HFFc6 (cell line): ENCODE data around the gene STXBP1. TPM values are rescaled to one million over a fixed set of nuclear protein-coding genes. Genes with fewer than 3 reads are reported as not detected.
A peak's percentile ranks its signal among the peaks of the same experiment; 100 is the strongest.

Experiments
- DNase-seq: peaks from one replicate; pipeline ENCODE4 v3.0.0-alpha.2; 2018
- H3K27ac Mint-ChIP-seq: 2 replicates; pipeline ENCODE4 v1.8.0; 2020; ENCODE audit warnings: mild to moderate bottlenecking, mixed read lengths
- H3K27me3 Mint-ChIP-seq: 2 replicates; pipeline ENCODE4 v1.8.0; 2021; ENCODE audit warnings: mild to moderate bottlenecking, moderate library complexity, mixed read lengths; ENCODE audit not compliant: insufficient read depth
- H3K36me3 Mint-ChIP-seq: 2 replicates; pipeline ENCODE4 v1.8.0; 2021; ENCODE audit warnings: low read depth, mixed read lengths
- H3K4me1 Mint-ChIP-seq: 2 replicates; pipeline ENCODE4 v1.8.0; 2020; ENCODE audit warnings: low read depth, mixed read lengths
- H3K4me3 Mint-ChIP-seq: 2 replicates; pipeline ENCODE4 v1.8.0; 2020; ENCODE audit warnings: mild to moderate bottlenecking, moderate library complexity, mixed read lengths
- H3K9me3 Mint-ChIP-seq: 2 replicates; pipeline ENCODE4 v1.8.0; 2020; ENCODE audit warnings: mild to moderate bottlenecking, mixed read lengths
- long read RNA-seq: library from polyadenylated mRNA; unstranded; transcript quantifications from one replicate; pipeline ENCODE4 v2.0.0, GENCODE V29; 2019
- total RNA-seq, 6 experiments: library from RNA; stranded (reverse); fragmentation: NEBNext Ultra II Directional; extraction: Animal tissue kit (Norgen Biotek cat#: 25700); gene quantifications; 2 replicates in 1 of 6; 3 replicates in 5 of 6; pipeline ENCODE4 v1.2.3, GENCODE V29; 2021
- TF ChIP-seq, protein P1 (sequence below): fragments of 200-600 bp; sonication (generic); IDR thresholded peaks from 2 replicates; pipeline ENCODE4 v1.5.0; 2021; ENCODE audit warnings: antibody characterized with exemption, mild to moderate bottlenecking

Gene STXBP1
- total RNA-seq: 10 to 100 TPM; 61.9 to 90.7 (median 73.6) TPM
- long read RNA-seq, transcript STXBP1-201 (19 exons, 3,765 nt): major isoform, 14 of 25 reads
- long read RNA-seq, partial matches to known transcripts: 4 of 25 reads
- long read RNA-seq, other reads (novel, unspliced or antisense): 4 of 25 reads

DNA sequence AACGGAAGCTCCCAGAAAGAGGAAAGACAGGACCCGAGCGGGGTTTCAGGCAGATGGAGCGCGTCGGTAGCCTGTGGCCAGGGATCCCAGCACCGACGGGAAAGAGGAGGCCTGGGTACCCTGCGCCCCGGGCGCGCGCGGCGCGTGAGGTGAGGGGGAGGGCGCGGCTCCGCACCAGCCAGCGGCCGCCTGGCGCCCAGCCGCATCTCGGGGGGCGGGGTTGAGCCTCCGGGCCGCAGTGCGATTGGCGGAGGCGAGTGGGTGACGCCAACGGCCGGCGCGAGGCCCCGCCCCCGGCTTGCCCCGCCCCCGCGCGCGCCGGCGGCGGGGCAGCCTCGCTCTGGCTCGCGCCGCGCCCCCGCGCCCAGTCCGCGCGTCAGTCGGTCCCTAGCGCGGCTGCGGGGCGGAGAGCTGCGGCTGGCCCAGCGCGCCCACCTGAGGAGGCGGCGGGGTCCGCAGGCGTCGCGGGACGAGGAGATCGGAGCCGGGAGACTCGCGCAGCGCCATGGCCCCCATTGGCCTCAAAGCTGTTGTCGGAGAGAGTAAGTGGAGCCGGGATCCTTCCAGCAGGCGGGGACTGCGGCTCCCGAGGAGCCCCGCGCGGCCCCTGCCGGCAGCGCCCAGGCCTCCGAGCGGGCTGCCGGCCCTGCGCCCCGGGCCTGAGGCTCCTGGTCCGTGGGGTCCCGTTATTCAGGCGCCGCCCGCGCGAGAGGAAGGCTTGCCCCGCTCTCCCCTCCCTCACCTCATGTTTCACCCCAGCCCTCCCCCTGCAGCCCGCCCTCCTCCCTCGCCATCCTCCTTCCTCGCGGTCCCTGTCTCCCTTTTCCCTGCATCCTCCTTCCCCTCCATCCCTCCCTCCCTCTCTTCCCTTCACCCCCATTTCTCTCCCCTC, at the start of gene STXBP1:
TSS of gene STXBP1 (plus strand) at position 379 of the 892 bp plus-strand sequence. CDS start at position 506, 127 bp downstream.
- Mint-ChIP-seq H3K4me1 (peaks cover 49% of the 10 kb centered on the region), H3K36me3 (no peaks in the 10 kb centered on the region), H3K27ac (peak within 1 kb of the TSS; percentile 95), H3K4me3 (peak within 1 kb of the TSS; percentile 98), H3K9me3 (no peaks in the 10 kb centered on the region), H3K27me3 (0 out of 2 replicates have a peak, but pooled peaks cover 8% of the 10 kb centered on the region)
- TF ChIP-seq, protein P1, sequence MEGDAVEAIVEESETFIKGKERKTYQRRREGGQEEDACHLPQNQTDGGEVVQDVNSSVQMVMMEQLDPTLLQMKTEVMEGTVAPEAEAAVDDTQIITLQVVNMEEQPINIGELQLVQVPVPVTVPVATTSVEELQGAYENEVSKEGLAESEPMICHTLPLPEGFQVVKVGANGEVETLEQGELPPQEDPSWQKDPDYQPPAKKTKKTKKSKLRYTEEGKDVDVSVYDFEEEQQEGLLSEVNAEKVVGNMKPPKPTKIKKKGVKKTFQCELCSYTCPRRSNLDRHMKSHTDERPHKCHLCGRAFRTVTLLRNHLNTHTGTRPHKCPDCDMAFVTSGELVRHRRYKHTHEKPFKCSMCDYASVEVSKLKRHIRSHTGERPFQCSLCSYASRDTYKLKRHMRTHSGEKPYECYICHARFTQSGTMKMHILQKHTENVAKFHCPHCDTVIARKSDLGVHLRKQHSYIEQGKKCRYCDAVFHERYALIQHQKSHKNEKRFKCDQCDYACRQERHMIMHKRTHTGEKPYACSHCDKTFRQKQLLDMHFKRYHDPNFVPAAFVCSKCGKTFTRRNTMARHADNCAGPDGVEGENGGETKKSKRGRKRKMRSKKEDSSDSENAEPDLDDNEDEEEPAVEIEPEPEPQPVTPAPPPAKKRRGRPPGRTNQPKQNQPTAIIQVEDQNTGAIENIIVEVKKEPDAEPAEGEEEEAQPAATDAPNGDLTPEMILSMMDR: peak; percentile 43
- DNase-seq: peak; percentile 48

DNA sequence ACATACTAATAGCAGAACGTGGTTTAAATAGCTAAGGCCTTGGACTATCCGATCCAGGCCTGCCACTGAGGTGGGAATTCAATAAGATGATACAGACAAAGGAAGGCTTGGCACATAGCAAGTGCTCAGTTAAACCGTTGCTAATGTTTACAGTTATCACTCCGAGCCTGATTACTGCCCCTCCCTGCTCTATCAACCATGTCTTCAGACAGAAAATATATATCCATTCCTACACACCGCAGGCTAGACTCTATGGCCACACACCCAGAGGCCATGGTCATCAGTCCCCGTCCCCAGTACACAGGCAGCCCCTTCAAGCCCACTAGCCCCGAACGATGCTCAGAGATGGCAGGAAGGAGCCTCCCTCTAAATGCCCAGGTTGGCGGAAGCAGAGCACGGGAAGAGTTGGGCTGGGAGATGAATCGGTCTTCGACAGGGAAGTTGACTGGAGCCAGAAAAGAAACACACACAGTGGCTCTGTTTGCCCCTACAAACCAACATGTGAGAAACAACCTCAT, 49.7 kb upstream of the STXBP1 start:
- TF ChIP-seq, protein P1: no peak
- H3K9me3 Mint-ChIP-seq: no peaks in the 10 kb centered on the region
- H3K4me1 Mint-ChIP-seq: peaks cover 94% of the 10 kb centered on the region
- H3K4me3 Mint-ChIP-seq: peak overlapping the region; percentile 93
- DNase-seq: no peak
- H3K27ac Mint-ChIP-seq: peak overlapping the region; percentile 99
- peaks cover 2% of the 10 kb centered on the region; the same call in 1 of the 2 replicates for H3K27me3 Mint-ChIP-seq
- peaks cover 53% of the 10 kb centered on the region for H3K36me3 Mint-ChIP-seq

DNA sequence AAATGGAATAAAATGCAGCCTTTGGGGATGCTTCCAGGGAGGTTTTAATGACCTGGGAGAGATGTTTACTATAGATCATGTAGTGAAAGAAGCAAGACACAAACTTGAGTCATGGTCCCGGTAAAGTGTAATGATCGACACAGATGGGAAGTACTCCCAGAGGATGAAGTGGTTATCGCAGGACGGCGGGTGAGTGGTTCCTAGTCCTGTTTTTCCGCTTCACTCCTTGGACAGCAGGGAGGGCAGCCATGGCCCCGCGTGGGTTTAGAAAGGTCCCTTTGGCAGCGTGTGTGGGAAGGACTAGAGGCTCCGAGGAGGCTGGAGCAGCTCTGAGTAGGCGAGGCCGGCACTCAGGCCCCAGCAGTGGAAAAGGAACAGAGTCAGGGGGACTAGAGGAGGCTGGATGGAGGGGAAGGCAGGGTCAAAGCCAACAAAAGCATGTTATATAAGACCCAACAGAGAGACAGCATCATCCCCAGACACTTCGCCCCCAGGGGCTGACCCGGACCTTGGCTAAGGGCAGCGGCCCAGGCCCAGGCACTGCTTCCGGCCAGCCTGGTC, 49.2 kb upstream of the STXBP1 start:
- H3K4me1 Mint-ChIP-seq: peaks cover 88% of the 10 kb centered on the region

DNA sequence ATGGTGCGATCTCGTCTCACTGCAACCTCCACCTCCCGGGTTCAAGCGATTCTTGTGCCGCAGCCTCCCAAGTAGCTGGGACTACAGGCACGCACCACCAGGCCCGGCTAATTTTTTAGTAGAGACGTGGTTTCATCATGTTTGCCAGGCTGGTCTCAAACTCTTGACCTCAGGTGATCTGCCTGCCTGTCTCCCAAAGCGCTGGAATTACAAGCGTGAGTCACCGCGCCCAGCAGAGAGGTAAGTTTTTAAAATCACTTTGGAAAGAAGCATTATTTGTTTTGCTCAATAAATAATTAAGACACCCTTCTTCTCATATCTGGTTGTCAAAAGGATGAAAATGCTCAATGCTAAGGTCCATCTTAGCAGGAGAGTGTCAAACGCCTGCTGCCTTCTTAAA, 48.5 kb upstream of the STXBP1 start:
- TF ChIP-seq, protein P1: no peak
- DNase-seq: no peak
- Mint-ChIP-seq H3K4me1 (peaks cover 82% of the 10 kb centered on the region), H3K27ac (peak overlapping the region; percentile 99), H3K36me3 (peaks cover 56% of the 10 kb centered on the region), H3K27me3 (peaks cover 2% of the 10 kb centered on the region; the same call in 1 of the 2 replicates), H3K4me3 (peak overlapping the region; percentile 93), H3K9me3 (no peaks in the 10 kb centered on the region)

More for the DNA sequence above, 49.2 kb upstream of the STXBP1 start:
- peaks cover 59% of the 10 kb centered on the region for H3K36me3 Mint-ChIP-seq
- H3K27ac Mint-ChIP-seq: peak overlapping the region; percentile 99
- H3K4me3 Mint-ChIP-seq: peak overlapping the region; percentile 93
- H3K27me3 Mint-ChIP-seq: peaks cover 2% of the 10 kb centered on the region; the same call in 1 of the 2 replicates
- H3K9me3 Mint-ChIP-seq: no peaks in the 10 kb centered on the region
- TF ChIP-seq, protein P1: peak; percentile 62
- DNase-seq: peak; percentile 83

DNA sequence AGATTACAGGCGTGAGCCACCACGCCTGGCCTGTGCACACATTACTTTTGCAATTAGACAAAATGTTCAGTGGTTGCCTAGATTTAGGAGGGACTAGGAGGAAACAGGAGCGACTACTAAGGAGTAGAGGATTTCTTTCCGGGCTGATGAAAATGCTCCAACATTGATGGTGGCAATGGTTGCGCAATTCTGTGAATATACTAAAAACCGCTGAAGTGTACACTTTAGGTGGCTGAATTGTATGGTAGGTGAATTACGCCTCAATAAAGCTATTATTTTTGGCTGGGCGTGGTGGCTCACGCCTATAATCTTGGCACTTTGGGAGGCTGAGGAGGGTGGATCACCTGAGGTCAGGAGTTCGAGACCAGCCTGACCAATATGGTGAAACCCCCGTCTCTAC, 46.8 kb upstream of the STXBP1 start:
- no peaks in the 10 kb centered on the region for H3K9me3 Mint-ChIP-seq
- TF ChIP-seq, protein P1: no peak
- no peak for DNase-seq
- peaks cover 43% of the 10 kb centered on the region for H3K36me3 Mint-ChIP-seq
- H3K4me1 Mint-ChIP-seq: peaks cover 75% of the 10 kb centered on the region
- H3K4me3 Mint-ChIP-seq: peak overlapping the region; percentile 93
- peak overlapping the region; percentile 99 for H3K27ac Mint-ChIP-seq
- peaks cover 2% of the 10 kb centered on the region; the same call in 1 of the 2 replicates for H3K27me3 Mint-ChIP-seq
